GM12864 (cell line): ENCODE measurements around the gene RAP1GAP2.
A peak's percentile ranks its signal among the peaks of the same experiment; 100 is the strongest.

ENCODE experiments used
- DNase-seq: peaks from one replicate; pipeline ENCODE4 v3.0.0-alpha.2; 2011; ENCODE audit warnings: low read depth
- H3K4me3 ChIP-seq: 2 replicates; pipeline ENCODE4 v1.5.1; 2011; ENCODE audit warnings: mild to moderate bottlenecking, low read depth, low read length, control low read depth
- CTCF ChIP-seq: IDR thresholded peaks from 2 replicates; pipeline ENCODE4 v1.5.1; 2011; ENCODE audit warnings: low read depth, mild to moderate bottlenecking, moderate library complexity, low read length, control low read depth, inconsistent platforms; ENCODE audit errors: missing control alignments

Gene RAP1GAP2

DNA sequence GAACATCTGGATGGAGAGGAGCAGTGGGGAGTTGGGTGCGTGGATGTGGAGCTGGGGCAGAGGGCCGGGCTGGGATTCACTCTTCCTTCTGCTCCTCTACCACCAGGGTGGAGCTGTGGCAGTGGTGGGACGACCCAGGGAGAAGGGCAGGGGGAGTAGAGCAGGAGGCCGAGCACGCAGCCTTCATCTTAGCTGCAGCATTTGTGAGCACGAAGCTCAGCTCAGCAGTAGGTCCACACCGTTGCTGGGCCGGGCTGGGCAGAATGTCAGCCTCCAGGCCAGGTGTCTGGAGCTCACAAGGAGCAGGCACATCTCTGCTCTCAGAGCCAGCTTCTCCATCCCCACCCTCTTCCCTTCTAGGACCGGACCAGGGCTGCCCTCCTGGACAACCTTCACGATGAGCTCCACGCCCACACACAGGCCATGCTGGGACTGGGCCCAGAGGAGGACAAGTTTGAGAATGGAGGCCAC is 211.4 kb downstream of the RAP1GAP2 start:
- no peak for DNase-seq
- no peak overlapping the region for H3K4me3 ChIP-seq
- no peak for TF ChIP-seq CTCF

DNA sequence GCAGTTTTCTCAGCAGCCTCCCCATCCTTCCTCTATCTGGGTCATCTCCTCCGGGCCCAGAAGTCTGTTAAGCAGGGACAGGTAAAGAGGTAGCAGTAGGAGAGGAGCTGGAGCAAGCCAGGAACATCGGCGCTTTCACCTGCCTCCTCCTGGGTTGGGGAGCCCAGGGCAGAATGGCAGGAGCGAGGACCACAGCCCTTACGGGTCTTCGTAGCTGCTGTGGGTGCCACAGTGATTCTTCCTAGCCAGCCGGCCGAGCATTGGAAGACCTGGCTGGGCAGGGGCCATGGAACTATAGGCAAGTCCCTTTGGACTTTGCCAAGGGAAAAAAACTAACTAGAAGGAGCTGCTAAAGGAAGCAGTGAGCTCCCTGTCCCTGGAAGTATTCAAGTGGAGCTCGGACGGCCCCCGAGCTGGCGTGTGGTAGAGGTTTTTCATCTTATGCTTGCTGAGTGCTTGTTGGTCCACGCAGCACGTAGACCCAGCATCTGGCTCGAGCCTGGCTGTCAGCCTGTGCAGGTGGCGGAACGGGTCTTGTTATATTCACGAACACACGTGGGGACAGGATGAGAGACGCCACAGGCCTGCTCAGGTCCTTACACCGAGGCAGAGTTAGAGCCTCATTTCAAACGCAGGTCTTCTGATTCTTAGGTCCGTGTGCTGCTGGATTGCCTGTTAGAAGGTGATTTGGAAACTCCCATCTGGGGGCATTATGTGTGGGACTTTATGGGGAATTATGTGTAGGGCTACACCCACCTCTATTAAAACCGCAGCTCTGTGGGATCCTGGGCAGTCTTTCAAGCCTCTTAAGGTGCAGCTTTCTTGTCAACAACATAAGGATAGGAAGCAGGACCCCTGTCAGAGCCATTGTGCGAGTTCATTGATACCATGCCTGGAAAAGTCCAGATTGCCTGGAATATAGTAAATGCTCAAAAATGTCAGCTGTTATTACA is 212.4 kb downstream of the RAP1GAP2 start:
- no peak overlapping the region for H3K4me3 ChIP-seq
- no peak for DNase-seq
- no peak for TF ChIP-seq CTCF

GRCh38 chr17:3009411-3009920 is 213.2 kb downstream of the RAP1GAP2 start:
- no peak for DNase-seq
- TF ChIP-seq CTCF: no peak
- H3K4me3 ChIP-seq: no peak overlapping the region

DNA sequence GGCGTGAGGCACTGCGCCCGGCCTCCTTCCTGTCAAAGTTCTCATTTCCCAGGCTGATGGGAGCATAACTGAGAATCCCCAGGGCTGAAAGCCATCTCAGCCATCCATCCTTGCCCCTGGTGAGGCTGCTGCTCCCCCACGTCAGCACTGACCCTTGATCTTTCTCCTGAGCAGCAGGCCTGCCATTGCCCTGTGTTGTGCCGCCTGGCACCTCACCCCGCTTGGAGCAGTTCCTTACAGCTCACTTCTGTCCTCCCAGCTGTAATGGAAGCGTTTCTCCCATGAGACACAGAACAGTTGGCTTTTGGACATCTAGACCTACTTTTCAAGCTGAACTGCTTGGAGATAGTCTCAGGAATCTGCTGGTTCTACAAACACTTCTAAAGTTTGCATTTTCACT is 215.7 kb downstream of the RAP1GAP2 start:
- H3K4me3 ChIP-seq: no peak overlapping the region
- TF ChIP-seq CTCF: no peak
- no peak for DNase-seq

DNA sequence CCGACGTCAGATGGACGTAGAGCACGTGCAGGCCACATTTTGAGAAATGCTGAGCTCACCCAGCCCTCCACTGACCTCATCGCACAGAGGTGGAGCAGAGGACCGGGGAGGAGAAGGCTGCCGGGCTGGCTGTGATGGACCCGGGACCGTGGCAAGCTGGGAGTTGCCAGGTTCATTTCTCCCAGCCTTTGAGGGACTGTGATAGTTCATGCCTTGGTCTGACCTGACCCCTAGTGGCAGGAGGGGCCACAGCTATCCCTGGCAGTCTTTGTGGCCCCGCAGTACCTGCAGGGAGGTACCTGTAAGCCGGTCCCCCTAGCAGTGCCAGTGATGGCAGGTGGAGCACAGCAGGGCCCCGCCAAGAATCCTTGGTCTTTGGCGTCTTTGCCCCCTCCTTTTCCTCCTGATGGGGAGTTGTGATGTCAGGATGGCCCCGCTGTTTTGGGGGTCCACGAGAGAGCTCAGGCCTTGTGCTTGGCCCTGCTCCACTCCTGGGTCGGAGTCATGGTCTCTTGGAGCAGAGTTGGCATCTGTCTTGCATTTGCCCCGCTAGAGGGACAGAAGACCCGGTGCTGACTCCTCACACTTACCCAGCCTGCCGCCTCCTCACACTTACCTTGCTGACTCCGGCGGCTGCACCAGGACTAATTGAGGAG is 216.8 kb downstream of the RAP1GAP2 start:
- peak; percentile 96 for TF ChIP-seq CTCF
- peak; percentile 30 for DNase-seq
- no peak overlapping the region for H3K4me3 ChIP-seq

- DNase-seq: no peak
- no peak overlapping the region for H3K4me3 ChIP-seq
- TF ChIP-seq CTCF: no peak
Observed at GRCh38 chr17:3015890-3016289, 219.7 kb downstream of the RAP1GAP2 start.
